SH-SY5Y (cell line): Measurements from ENCODE around the gene CMTM5.

Source experiments
- GATA2 ChIP-seq: IDR thresholded peaks from 2 replicates; pipeline ENCODE4 v1.6.1; 2011; ENCODE audit warnings: mild to moderate bottlenecking, low read depth, low read length
- GATA3 ChIP-seq: IDR thresholded peaks from 2 replicates; pipeline ENCODE4 v1.6.1; 2011; ENCODE audit warnings: low read depth, mild to moderate bottlenecking, low read length, moderate library complexity

DNA sequence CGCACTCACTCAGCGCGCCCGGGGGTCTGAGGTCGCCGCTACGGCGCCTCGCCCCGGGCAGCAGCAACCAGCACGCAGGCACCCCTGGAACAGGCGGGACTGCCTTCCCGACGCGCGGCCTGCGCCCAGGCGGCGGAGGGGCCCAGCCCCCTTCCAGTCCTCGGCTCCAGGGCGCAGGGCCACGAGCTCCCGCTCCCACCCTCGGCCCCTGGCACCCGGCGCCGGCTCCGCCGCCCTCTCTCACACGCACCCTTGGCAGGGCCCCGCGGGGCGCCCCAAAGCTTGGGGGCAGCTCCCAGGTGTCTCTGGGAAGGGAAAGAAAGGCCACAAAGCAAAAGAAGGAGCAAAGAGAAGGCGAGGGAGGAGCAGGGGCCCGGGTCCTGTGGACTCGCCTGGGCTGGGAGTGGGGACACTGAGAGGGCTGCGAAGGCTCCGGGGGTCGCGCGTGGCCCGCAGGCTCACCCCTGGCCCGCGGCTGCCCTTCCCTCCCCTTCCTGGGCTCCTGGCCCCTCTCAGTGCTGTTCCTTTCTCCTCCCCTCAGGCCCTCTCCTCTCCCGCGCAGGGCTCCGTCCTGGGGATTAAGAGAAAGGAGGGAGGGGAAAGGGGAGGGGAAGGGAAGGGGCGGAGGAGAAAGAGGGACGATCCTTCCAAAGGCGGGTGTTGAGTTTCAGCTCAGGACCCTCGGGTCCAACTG lies 11.0 kb upstream of the CMTM5 start:
- TF ChIP-seq GATA2 (no peak), GATA3 (no peak)
